ENCODE measurements around the gene STAG2.
A peak's percentile ranks its signal among the peaks of the same experiment; 100 is the strongest.

Gene STAG2

GRCh38 chrX:123960956-123961267 is 594 bp upstream of the STAG2 start:
- Histone ChIP-seq H3K79me1 (replicated peaks; ENCODE audit: low read length, poor library complexity, severe bottlenecking) (no peaks in the 10 kb centered on the region), H4K8ac (ENCODE audit: low read length) (peak overlapping the region; percentile 72), H3K4me3 (ENCODE audit: insufficient read depth in 1 of 2, low read depth in 1 of 2, low read length in 2 of 2) (peak overlapping the region; percentile 65 to 80), H3K4me1 (ENCODE audit: control insufficient read depth, insufficient read depth, low read depth, low read length) (no peaks in the 10 kb centered on the region), H2BK15ac (ENCODE audit: low read depth, poor library complexity, severe bottlenecking) (peak overlapping the region; percentile 69), H3K9me3 (ENCODE audit: control insufficient read depth, low read length) (no peaks in the 10 kb centered on the region), H2BK12ac (ENCODE audit: low read length in 2 of 2) (no peak overlapping the region), H3K4ac (ENCODE audit: low read depth in 1 of 2, low read length in 2 of 2) (peak overlapping the region; percentile 87 to 94), H4K91ac (ENCODE audit: low read length) (peak overlapping the region; percentile 80), H3K23ac (ENCODE audit: low read length in 2 of 2) (no peak overlapping the region), H2AFZ (ENCODE audit: low read depth, low read length) (no peak overlapping the region), H3K27ac (ENCODE audit: low read length, poor library complexity, severe bottlenecking) (peak overlapping the region; percentile 98), H3K14ac (ENCODE audit: low read length in 2 of 2) (no peak overlapping the region), H2BK120ac (ENCODE audit: low read depth, low read length) (peak overlapping the region; percentile 89), H3K18ac (ENCODE audit: low read depth in 1 of 2, low read length in 2 of 2) (peak overlapping the region; percentile 86 to 90), H3K9ac (ENCODE audit: low read length) (peak overlapping the region; percentile 98), H3K36me3 (ENCODE audit: control insufficient read depth in 1 of 2, insufficient read depth in 2 of 2, low read depth in 1 of 2, low read length in 2 of 2) (no peaks in the 10 kb centered on the region), H2BK5ac (ENCODE audit: low read depth, low read length, poor library complexity, severe bottlenecking) (peak overlapping the region; percentile 94), H3K27me3 (ENCODE audit: control insufficient read depth in 1 of 2, insufficient read depth in 1 of 2, low read length in 2 of 2) (no peaks in the 10 kb centered on the region), H2AK5ac (ENCODE audit: low read length, severe bottlenecking) (peak overlapping the region; percentile 45), H3K4me2 (ENCODE audit: low read length, poor library complexity, severe bottlenecking) (peak overlapping the region; percentile 50)
- no peak for DNase-seq
- WGBS: 0% methylated on average over 6 of the region's 13 CpGs

GRCh38 chrX:123962006-123962467 is 531 bp downstream of the STAG2 start:
- H3K9ac ChIP-seq (ENCODE audit: low read length): peak overlapping the region; percentile 98
- WGBS: 0% methylated on average over 8 of the region's 23 CpGs
- H2AK5ac ChIP-seq (ENCODE audit: low read length, severe bottlenecking): no peak overlapping the region

GRCh38 chrX:123962794-123963373 is 1.4 kb downstream of the STAG2 start:
- Histone ChIP-seq H3K27me3 (ENCODE audit: control insufficient read depth in 1 of 2, insufficient read depth in 1 of 2, low read length in 2 of 2) (no peaks in the 10 kb centered on the region), H4K91ac (ENCODE audit: low read length) (no peak overlapping the region), H3K36me3 (ENCODE audit: control insufficient read depth in 1 of 2, insufficient read depth in 2 of 2, low read depth in 1 of 2, low read length in 2 of 2) (no peaks in the 10 kb centered on the region), H3K79me1 (replicated peaks; ENCODE audit: low read length, poor library complexity, severe bottlenecking) (no peaks in the 10 kb centered on the region), H3K9ac (ENCODE audit: low read length) (peak overlapping the region; percentile 98), H2AK5ac (ENCODE audit: low read length, severe bottlenecking) (no peak overlapping the region), H3K4me2 (ENCODE audit: low read length, poor library complexity, severe bottlenecking) (peak overlapping the region; percentile 49), H3K4me3 (ENCODE audit: insufficient read depth in 1 of 2, low read depth in 1 of 2, low read length in 2 of 2) (peak overlapping the region; percentile 40 to 78), H2BK5ac (ENCODE audit: low read depth, low read length, poor library complexity, severe bottlenecking) (no peak overlapping the region), H2BK15ac (ENCODE audit: low read depth, poor library complexity, severe bottlenecking) (no peak overlapping the region), H3K4ac (ENCODE audit: low read depth in 1 of 2, low read length in 2 of 2) (peak overlapping the region in 1 of 2 experiments; percentile 69), H2BK120ac (ENCODE audit: low read depth, low read length) (no peak overlapping the region), H3K14ac (ENCODE audit: low read length in 2 of 2) (no peak overlapping the region), H2AFZ (ENCODE audit: low read depth, low read length) (no peak overlapping the region), H2BK12ac (ENCODE audit: low read length in 2 of 2) (no peak overlapping the region), H3K4me1 (ENCODE audit: control insufficient read depth, insufficient read depth, low read depth, low read length) (no peaks in the 10 kb centered on the region), H3K23ac (ENCODE audit: low read length in 2 of 2) (no peak overlapping the region), H3K9me3 (ENCODE audit: control insufficient read depth, low read length) (no peaks in the 10 kb centered on the region), H3K27ac (ENCODE audit: low read length, poor library complexity, severe bottlenecking) (peak overlapping the region; percentile 94), H3K18ac (ENCODE audit: low read depth in 1 of 2, low read length in 2 of 2) (peak overlapping the region in 1 of 2 experiments; percentile 80), H4K8ac (ENCODE audit: low read length) (no peak overlapping the region)
- peak; percentile 97 for DNase-seq
- 0% methylated on average over 15 of the region's 22 CpGs for WGBS

More at GRCh38 chrX:123962006-123962467, 531 bp downstream of the STAG2 start:
- H3K9me3 ChIP-seq (ENCODE audit: control insufficient read depth, low read length): no peaks in the 10 kb centered on the region
- peak overlapping the region; percentile 94 for H3K27ac ChIP-seq (ENCODE audit: low read length, poor library complexity, severe bottlenecking)
- H3K4ac ChIP-seq (ENCODE audit: low read depth in 1 of 2, low read length in 2 of 2): peak overlapping the region in 1 of 2 experiments; percentile 75
- H4K8ac ChIP-seq (ENCODE audit: low read length): no peak overlapping the region
- no peak overlapping the region for H3K23ac ChIP-seq (ENCODE audit: low read length in 2 of 2)
- no peak overlapping the region for H3K14ac ChIP-seq (ENCODE audit: low read length in 2 of 2)
- no peak overlapping the region for H2AFZ ChIP-seq (ENCODE audit: low read depth, low read length)
- H3K79me1 ChIP-seq (replicated peaks; ENCODE audit: low read length, poor library complexity, severe bottlenecking): no peaks in the 10 kb centered on the region
- peak overlapping the region; percentile 68 to 78 for H3K4me3 ChIP-seq (ENCODE audit: insufficient read depth in 1 of 2, low read depth in 1 of 2, low read length in 2 of 2)
- H2BK15ac ChIP-seq (ENCODE audit: low read depth, poor library complexity, severe bottlenecking): no peak overlapping the region
- peak overlapping the region; percentile 62 to 90 for H3K18ac ChIP-seq (ENCODE audit: low read depth in 1 of 2, low read length in 2 of 2)
- no peaks in the 10 kb centered on the region for H3K27me3 ChIP-seq (ENCODE audit: control insufficient read depth in 1 of 2, insufficient read depth in 1 of 2, low read length in 2 of 2)
- H3K36me3 ChIP-seq (ENCODE audit: control insufficient read depth in 1 of 2, insufficient read depth in 2 of 2, low read depth in 1 of 2, low read length in 2 of 2): no peaks in the 10 kb centered on the region
- no peak for DNase-seq
- no peak overlapping the region for H2BK120ac ChIP-seq (ENCODE audit: low read depth, low read length)
- H3K4me2 ChIP-seq (ENCODE audit: low read length, poor library complexity, severe bottlenecking): peak overlapping the region; percentile 39
- H2BK12ac ChIP-seq (ENCODE audit: low read length in 2 of 2): peak overlapping the region in 1 of 2 experiments; percentile 39
- no peaks in the 10 kb centered on the region for H3K4me1 ChIP-seq (ENCODE audit: control insufficient read depth, insufficient read depth, low read depth, low read length)
- H4K91ac ChIP-seq (ENCODE audit: low read length): peak overlapping the region; percentile 39
- peak overlapping the region; percentile 82 for H2BK5ac ChIP-seq (ENCODE audit: low read depth, low read length, poor library complexity, severe bottlenecking)

GRCh38 chrX:123964156-123964834 is 2.8 kb downstream of the STAG2 start:
- H2BK120ac ChIP-seq (ENCODE audit: low read depth, low read length): no peak overlapping the region
- H3K36me3 ChIP-seq (ENCODE audit: control insufficient read depth in 1 of 2, insufficient read depth in 2 of 2, low read depth in 1 of 2, low read length in 2 of 2): no peaks in the 10 kb centered on the region
- H3K14ac ChIP-seq (ENCODE audit: low read length in 2 of 2): no peak overlapping the region
- H3K27me3 ChIP-seq (ENCODE audit: control insufficient read depth in 1 of 2, insufficient read depth in 1 of 2, low read length in 2 of 2): no peaks in the 10 kb centered on the region
- H3K4me2 ChIP-seq (ENCODE audit: low read length, poor library complexity, severe bottlenecking): no peak overlapping the region
- H3K27ac ChIP-seq (ENCODE audit: low read length, poor library complexity, severe bottlenecking): no peak overlapping the region
- no peak overlapping the region for H2BK12ac ChIP-seq (ENCODE audit: low read length in 2 of 2)
- no peak overlapping the region for H2AFZ ChIP-seq (ENCODE audit: low read depth, low read length)
- peak; percentile 63 for DNase-seq
- no CpG with 5 or more reads among the region's 2 CpGs for whole genome bisulfite sequencing
- H3K4me3 ChIP-seq (ENCODE audit: insufficient read depth in 1 of 2, low read depth in 1 of 2, low read length in 2 of 2): peak overlapping the region in 1 of 2 experiments; percentile 78
- H3K23ac ChIP-seq (ENCODE audit: low read length in 2 of 2): no peak overlapping the region
- no peaks in the 10 kb centered on the region for H3K9me3 ChIP-seq (ENCODE audit: control insufficient read depth, low read length)
- peaks cover 1% of the 10 kb centered on the region for H3K4me1 ChIP-seq (ENCODE audit: control insufficient read depth, insufficient read depth, low read depth, low read length)
- H3K9ac ChIP-seq (ENCODE audit: low read length): peak overlapping the region; percentile 98
- no peak overlapping the region for H2BK15ac ChIP-seq (ENCODE audit: low read depth, poor library complexity, severe bottlenecking)
- H3K4ac ChIP-seq (ENCODE audit: low read depth in 1 of 2, low read length in 2 of 2): no peak overlapping the region
- no peak overlapping the region for H3K18ac ChIP-seq (ENCODE audit: low read depth in 1 of 2, low read length in 2 of 2)
- H2AK5ac ChIP-seq (ENCODE audit: low read length, severe bottlenecking): no peak overlapping the region
- H4K91ac ChIP-seq (ENCODE audit: low read length): no peak overlapping the region
- no peaks in the 10 kb centered on the region for H3K79me1 ChIP-seq (replicated peaks; ENCODE audit: low read length, poor library complexity, severe bottlenecking)
- no peak overlapping the region for H2BK5ac ChIP-seq (ENCODE audit: low read depth, low read length, poor library complexity, severe bottlenecking)
- no peak overlapping the region for H4K8ac ChIP-seq (ENCODE audit: low read length)

Measured in mesenchymal stem cell (in vitro differentiated cells and primary cell).